Measurements from ENCODE around the gene ATP6AP1. TPM values are rescaled to one million over a fixed set of nuclear protein-coding genes. Genes with fewer than 3 reads are reported as not detected.
A peak's percentile ranks its signal among the peaks of the same experiment; 100 is the strongest.

The ATP6AP1 gene
- 52.6 and 58.2 TPM in 2 replicates for total RNA-seq (2013; cell fraction: nucleolus; rRNA removed)
- 23.0 and 25.0 TPM in 2 replicates for total RNA-seq (2014; rRNA removed)
- 15.3 and 15.8 TPM in 2 replicates for total RNA-seq (2014; rRNA removed; fragmentation: Illumina TruSeq; extraction: Trizol)
- 31.2 and 35.7 TPM in 2 replicates for total RNA-seq (2021)
- 24.9 TPM for polyA plus RNA-seq (2011; ENCODE audit: low read depth)
- polyA plus RNA-seq (2011; rRNA removed): 20.2 and 39.8 TPM in 2 replicates
- 65.1 and 77.9 TPM in 2 replicates for polyA plus RNA-seq (2011; cell fraction: cytosol; rRNA removed)
- polyA plus RNA-seq (2011; cell fraction: nucleus; rRNA removed): 59.5 and 66.5 TPM in 2 replicates
- polyA plus RNA-seq (2012): 33.0 and 40.6 TPM in 2 replicates
- 19.5 and 32.8 TPM in 2 replicates for polyA plus RNA-seq (2014; fragmentation: Illumina TruSeq; extraction: Trizol)
- 1 to 10 TPM; 4.5 to 7.8 TPM for polyA plus RNA-seq (2014; fragmentation: Nextera tagmentation; extraction: Ambion mirVana)
- 44.2 and 45.5 TPM in 2 replicates for polyA plus RNA-seq (2014; rRNA removed)
- polyA plus RNA-seq (2016; fragmentation: Nextera tagmentation; extraction: Ambion mirVana): 10 to 100 TPM; 56.3 to 56.4 TPM
- polyA minus RNA-seq (2011; rRNA and poly(A)+ RNA removed): 32.0 and 52.5 TPM in 2 replicates
- polyA minus RNA-seq (2011; cell fraction: cytosol; rRNA and poly(A)+ RNA removed): 18.3 and 26.7 TPM in 2 replicates
- polyA minus RNA-seq (2011; cell fraction: nucleus; rRNA and poly(A)+ RNA removed): 11.2 and 13.9 TPM in 2 replicates
- percentile 66 among the genes with signal in this experiment for Bru-seq, nascent RNA
- percentile 88 among the genes with signal in this experiment for BruChase-seq, experiment 1, labeled RNA remaining after a 6-hour chase
- percentile 79 among the genes with signal in this experiment for BruChase-seq, experiment 2, labeled RNA remaining after a 2-hour chase
- long read RNA-seq, experiment 1, transcript ATP6AP1-201 (10 exons, 2,099 nt): major isoform, 36 of 38 reads
- long read RNA-seq, experiment 1, partial matches to known transcripts: 0 of 38 reads
- long read RNA-seq, experiment 1, other reads (novel, unspliced or antisense): 2 of 38 reads
- long read RNA-seq, experiment 2, transcript ATP6AP1-201 (10 exons, 2,099 nt): major isoform, 18 of 34 reads
- long read RNA-seq, experiment 2, partial matches to known transcripts: 14 of 34 reads
- long read RNA-seq, experiment 2, other reads (novel, unspliced or antisense): 1 of 34 reads

DNA sequence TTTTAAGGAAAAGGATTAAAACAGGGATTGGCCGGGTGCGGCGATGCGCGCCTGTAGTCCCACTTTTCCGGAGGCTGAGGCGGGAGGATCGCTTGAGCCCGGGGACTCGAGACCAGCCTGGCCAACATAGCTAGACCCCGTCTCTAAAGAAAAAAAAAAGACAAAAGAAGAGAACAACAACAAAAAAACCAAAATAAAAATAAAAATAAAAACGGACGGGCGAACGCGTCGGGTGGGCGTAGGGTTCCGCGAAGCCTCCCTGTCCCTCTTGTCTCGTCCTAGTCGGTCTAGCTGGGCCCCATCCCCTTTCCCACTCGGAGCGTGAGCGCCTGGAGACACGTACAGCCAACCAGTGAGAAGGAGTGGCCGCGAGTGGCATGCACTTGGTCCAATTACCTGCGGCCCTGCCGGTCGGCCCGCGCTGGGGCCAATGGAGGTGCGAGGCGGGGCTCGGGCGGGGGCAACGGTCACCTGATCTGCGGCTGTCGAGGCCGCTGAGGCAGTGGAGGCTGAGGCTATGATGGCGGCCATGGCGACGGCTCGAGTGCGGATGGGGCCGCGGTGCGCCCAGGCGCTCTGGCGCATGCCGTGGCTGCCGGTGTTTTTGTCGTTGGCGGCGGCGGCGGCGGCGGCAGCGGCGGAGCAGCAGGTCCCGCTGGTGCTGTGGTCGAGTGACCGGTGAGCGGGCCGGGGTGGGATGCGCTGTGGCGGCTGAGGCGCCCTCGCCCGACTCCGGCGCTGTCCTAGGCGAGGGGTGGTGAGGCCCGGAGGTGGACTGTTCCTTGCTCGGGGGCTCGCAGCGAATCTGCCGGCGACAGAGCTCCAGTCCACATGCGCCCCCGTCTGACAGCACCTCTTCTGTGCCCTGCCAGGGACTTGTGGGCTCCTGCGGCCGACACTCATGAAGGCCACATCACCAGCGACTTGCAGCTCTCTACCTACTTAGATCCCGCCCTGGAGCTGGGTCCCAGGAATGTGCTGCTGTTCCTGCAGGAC is at the start of gene ATP6AP1:
Gene ATP6AP1, plus strand, starts transcription at position 502 of the 996 bp plus-strand sequence. Its CDS starts 16 bp downstream, at position 518.
- peak; percentile 99 for ATAC-seq
- H2AFZ ChIP-seq (ENCODE audit: control insufficient read depth, low read depth, low read length): peak within 1 kb of the TSS; percentile 28
- intact Hi-C loops (cut with micrococcal nuclease; ENCODE audit: unreplicated experiment): loop anchor here (10.0 kb wide), 1 partner anchor 54 kb away; the partner anchor contains the start of genes EMD and FLNA
- TF ChIP-seq TAF1 (IDR thresholded peaks at IDR 0.05; ENCODE audit: borderline replicate concordance, low read depth, low read length) (peak; percentile 46; the same call in 1 of the 2 replicates), GABPA (IDR thresholded peaks at IDR 0.05; ENCODE audit: low read depth) (no peak), CHD4 (IDR thresholded peaks at IDR 0.05) (no peak), HDAC6 (IDR thresholded peaks at IDR 0.05; ENCODE audit: unreplicated experiment) (no peak), PBX3 (IDR thresholded peaks at IDR 0.05; ENCODE audit: insufficient replicate concordance, low read depth, low read length) (peak; percentile 98), FOS (IDR thresholded peaks at IDR 0.05; ENCODE audit: borderline replicate concordance, extremely low read depth, insufficient read length) (peak; percentile 64), MAX (IDR thresholded peaks at IDR 0.05; ENCODE audit: low read depth, low read length) (no peak; the same call in 1 of the 2 replicates), POLR2AphosphoS5 (IDR thresholded peaks at IDR 0.05; ENCODE audit: low read length) (peak; percentile 35; the same call in 1 of the 2 replicates), IKZF2 (IDR thresholded peaks at IDR 0.05) (peak in 1 of 2 experiments; percentile 31; a peak in 1 of 4 replicates), NFYB (IDR thresholded peaks at IDR 0.05; ENCODE audit: insufficient read depth, low read depth, low read length) (peak; percentile 90)
- TF ChIP-seq, protein P1, sequence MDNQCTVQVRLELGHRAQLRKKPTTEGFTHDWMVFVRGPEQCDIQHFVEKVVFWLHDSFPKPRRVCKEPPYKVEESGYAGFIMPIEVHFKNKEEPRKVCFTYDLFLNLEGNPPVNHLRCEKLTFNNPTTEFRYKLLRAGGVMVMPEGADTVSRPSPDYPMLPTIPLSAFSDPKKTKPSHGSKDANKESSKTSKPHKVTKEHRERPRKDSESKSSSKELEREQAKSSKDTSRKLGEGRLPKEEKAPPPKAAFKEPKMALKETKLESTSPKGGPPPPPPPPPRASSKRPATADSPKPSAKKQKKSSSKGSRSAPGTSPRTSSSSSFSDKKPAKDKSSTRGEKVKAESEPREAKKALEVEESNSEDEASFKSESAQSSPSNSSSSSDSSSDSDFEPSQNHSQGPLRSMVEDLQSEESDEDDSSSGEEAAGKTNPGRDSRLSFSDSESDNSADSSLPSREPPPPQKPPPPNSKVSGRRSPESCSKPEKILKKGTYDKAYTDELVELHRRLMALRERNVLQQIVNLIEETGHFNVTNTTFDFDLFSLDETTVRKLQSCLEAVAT (IDR thresholded peaks at IDR 0.05): peak; percentile 91
- TF ChIP-seq, protein P2, sequence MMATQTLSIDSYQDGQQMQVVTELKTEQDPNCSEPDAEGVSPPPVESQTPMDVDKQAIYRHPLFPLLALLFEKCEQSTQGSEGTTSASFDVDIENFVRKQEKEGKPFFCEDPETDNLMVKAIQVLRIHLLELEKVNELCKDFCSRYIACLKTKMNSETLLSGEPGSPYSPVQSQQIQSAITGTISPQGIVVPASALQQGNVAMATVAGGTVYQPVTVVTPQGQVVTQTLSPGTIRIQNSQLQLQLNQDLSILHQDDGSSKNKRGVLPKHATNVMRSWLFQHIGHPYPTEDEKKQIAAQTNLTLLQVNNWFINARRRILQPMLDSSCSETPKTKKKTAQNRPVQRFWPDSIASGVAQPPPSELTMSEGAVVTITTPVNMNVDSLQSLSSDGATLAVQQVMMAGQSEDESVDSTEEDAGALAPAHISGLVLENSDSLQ (IDR thresholded peaks at IDR 0.05): peak; percentile 99

More for the DNA sequence above, at the start of gene ATP6AP1:
- BruUV-seq (replicated peaks): no TSS peak
- peaks cover 0 to 2% of the 10 kb centered on the region in 2 experiments; a peak in 1 of 4 replicates for H3K36me3 ChIP-seq (ENCODE audit: control insufficient read depth in 2 of 2, insufficient read depth in 2 of 2, low read length in 1 of 2)
- RAD21 ChIA-PET (ENCODE audit: unreplicated experiment): interaction anchor here (0.6 to 2.0 kb wide), 4 partner anchors 16 to 55 kb away, joined by 3 to 9 read pairs (median 4); partner anchors contain the start of genes RPL10 and TAFAZZIN
- peak; percentile 27 for FAIRE-seq
- WGBS (ENCODE audit: insufficient coverage, insufficient replicate concordance, low lambda C conversion rate, missing lambda C conversion rate): 31% methylated on average over 85 of the region's 87 CpGs
- no peaks in the 10 kb centered on the region for H3K27me3 ChIP-seq (replicated peaks in 1 of 2; ENCODE audit: control insufficient read depth in 2 of 2, insufficient read depth in 2 of 2, low read length in 1 of 2)
- DNase-seq (ENCODE audit: low read depth, low spot score): peak; percentile 73
- POLR2A ChIA-PET: interaction anchor here (0.6 to 4.1 kb wide), 11 partner anchors 10 to 331 kb away, joined by 3 to 32 read pairs (median 4); partner anchors contain the start of genes MECP2, RPL10, SLC10A3 and TAFAZZIN
- H3K4me3 ChIP-seq: peak within 1 kb of the TSS; percentile 73
- H3K79me2 ChIP-seq (ENCODE audit: control insufficient read depth, insufficient read depth, low read length): peaks cover 12% of the 10 kb centered on the region
- in situ Hi-C loops (cut with MboI): no loop called here
- H3K27ac ChIP-seq (ENCODE audit: control insufficient read depth, insufficient read depth): 0 out of 2 replicates have a peak within 1 kb of the TSS, but pooled peaks have one; percentile 4
- SMC1A ChIA-PET (ENCODE audit: uncharacterized antibody, unreplicated experiment): interaction anchor here (0.7 to 1.3 kb wide), 5 partner anchors 11 to 99 kb away, joined by 3 to 4 read pairs (median 3); partner anchors contain the start of gene SLC10A3
- H3K4me2 ChIP-seq (ENCODE audit: control insufficient read depth, insufficient read depth): peak within 1 kb of the TSS; percentile 71
- H3K4me1 ChIP-seq (ENCODE audit: control insufficient read depth, insufficient read depth, low read length): no peaks in the 10 kb centered on the region
- H3K9ac ChIP-seq (ENCODE audit: control insufficient read depth, insufficient read depth, low read length): peak within 1 kb of the TSS; percentile 24; the same call in 1 of the 2 replicates
- no peaks in the 10 kb centered on the region for H4K20me1 ChIP-seq (ENCODE audit: control insufficient read depth, insufficient read depth)
- CTCF ChIA-PET: interaction anchor here (1.3 to 2.3 kb wide), 3 partner anchors 9 to 55 kb away, joined by 3 to 12 read pairs (median 5); partner anchors contain the start of gene RPL10
- H3K9me3 ChIP-seq (replicated peaks; ENCODE audit: control insufficient read depth, insufficient read depth, low read length): no peaks in the 10 kb centered on the region

Data from GM12878 (cell line).